Measurements from ENCODE around the gene DSTYK.

The DSTYK gene, protein sequence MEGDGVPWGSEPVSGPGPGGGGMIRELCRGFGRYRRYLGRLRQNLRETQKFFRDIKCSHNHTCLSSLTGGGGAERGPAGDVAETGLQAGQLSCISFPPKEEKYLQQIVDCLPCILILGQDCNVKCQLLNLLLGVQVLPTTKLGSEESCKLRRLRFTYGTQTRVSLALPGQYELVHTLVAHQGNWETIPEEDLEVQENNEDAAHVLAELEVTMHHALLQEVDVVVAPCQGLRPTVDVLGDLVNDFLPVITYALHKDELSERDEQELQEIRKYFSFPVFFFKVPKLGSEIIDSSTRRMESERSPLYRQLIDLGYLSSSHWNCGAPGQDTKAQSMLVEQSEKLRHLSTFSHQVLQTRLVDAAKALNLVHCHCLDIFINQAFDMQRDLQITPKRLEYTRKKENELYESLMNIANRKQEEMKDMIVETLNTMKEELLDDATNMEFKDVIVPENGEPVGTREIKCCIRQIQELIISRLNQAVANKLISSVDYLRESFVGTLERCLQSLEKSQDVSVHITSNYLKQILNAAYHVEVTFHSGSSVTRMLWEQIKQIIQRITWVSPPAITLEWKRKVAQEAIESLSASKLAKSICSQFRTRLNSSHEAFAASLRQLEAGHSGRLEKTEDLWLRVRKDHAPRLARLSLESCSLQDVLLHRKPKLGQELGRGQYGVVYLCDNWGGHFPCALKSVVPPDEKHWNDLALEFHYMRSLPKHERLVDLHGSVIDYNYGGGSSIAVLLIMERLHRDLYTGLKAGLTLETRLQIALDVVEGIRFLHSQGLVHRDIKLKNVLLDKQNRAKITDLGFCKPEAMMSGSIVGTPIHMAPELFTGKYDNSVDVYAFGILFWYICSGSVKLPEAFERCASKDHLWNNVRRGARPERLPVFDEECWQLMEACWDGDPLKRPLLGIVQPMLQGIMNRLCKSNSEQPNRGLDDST

DNA sequence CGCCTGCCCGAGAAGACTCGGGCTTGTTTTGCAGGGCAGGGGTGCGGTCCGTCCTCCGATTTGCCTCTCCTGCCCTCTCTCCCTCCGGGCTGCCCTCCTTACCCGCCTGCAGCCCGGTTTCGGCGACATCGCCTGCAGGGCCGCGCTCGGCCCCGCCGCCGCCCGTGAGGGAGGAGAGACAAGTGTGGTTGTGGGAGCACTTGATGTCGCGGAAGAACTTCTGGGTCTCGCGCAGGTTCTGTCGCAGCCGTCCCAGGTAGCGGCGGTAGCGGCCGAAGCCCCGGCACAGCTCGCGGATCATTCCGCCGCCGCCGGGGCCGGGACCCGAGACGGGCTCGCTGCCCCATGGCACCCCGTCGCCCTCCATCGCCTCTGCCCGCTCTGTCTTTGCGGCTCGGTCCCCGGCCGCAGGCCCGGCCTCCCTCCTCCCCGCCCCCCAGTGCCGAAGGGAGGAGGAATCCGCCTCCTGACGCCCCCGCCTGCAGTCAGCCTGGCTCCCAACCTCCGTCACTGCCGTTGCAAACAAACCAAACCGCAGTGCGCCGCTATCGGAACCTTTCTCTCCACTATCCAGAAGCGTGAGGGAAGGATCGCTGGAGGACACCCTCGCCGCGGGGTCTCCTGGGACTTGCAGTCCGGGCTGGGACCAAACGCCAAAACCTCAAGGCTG, at the start of gene DSTYK:
Gene DSTYK (minus strand): TSS at position 534 of the 670 bp plus-strand sequence. CDS start 167 bp downstream, at position 367.
- peak; percentile 56 for DNase-seq

DNA sequence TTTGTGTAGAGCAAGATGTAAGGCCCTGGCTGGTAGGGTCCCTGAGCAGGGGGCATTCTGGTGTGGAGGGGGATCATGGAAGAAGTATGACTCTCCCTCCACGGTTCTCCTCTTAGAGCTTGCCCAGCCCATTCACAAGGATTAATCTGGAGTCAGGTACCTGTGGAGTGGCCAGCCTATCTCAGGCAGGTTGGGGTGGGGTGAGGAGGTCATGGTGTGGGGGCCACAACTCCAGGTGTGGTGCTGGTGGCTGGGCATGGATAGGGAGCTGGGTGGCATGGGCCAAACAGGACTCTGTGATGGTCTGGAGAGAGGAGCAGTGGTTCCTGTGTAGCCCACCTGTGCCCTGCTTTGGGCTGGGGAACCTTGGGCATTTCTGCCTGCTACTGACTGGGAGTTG, 48.5 kb upstream of the DSTYK start:
- DNase-seq = no peak

DNA sequence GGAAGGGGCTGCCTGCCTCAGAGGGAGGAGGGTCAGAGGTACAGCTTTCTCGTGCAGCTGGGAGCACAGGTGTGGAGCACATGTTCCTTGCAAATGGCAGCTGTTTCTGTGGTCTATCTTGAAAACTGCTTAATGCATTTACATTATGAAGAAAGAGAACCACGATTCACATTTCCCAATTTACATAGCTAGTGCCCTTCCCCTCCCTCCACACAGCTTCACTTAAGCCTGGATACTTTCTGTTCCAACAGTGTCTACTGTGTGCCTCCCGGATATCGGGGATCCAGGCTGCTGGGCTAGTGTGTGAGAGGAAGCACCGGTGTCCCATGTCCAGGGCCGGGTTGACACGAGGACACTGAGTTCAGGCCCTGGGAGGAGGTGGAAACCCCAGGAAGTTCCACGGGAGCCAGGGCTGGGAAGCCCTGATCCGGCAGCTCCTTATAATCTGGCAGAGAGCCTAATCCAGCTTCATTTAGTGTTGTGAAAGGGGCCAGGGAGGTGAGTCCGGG, 47.9 kb upstream of the DSTYK start:
- no peak for DNase-seq

DNA sequence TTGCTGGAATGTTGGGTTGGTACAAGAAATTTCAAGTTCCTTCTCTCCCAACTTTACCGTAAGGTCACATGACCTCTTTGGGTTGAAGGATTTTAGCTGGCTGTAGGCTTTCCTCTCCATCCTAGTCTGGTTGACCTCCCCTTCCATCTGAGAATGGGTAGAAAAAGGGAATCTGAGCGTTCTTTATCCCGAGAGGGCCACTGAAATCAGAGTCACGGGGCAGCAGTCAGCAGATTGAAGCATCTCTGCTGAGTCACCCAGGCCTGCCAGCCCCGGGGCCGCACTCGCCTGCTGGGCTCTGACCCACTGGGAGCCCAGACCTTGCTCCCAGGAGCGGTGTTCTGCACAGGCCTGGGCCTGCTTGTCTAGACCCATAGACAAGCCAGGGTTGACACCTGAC, 47.2 kb upstream of the DSTYK start:
- no peak for DNase-seq

DNA sequence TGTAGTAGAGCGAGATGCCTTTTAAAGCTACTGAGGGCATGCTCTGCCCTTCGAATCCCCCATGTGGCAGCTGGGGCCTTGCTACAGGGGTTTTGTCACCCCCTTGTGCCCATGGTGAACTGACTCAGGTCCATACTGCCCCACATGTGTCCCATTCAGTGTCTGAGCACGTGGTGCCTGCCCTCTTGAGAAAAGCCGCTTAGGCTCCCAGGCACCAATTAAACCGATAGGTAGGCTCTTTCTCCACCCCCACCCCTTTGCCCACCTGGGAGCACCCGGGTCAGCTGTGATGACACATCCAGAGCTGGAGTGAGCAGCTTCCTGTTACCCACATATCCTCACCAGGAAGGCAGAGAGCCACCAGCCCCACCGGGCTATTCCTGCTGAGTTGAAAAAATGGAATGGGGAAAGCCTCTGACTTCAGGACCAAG, 46.8 kb upstream of the DSTYK start:
- DNase-seq = no peak

DNA sequence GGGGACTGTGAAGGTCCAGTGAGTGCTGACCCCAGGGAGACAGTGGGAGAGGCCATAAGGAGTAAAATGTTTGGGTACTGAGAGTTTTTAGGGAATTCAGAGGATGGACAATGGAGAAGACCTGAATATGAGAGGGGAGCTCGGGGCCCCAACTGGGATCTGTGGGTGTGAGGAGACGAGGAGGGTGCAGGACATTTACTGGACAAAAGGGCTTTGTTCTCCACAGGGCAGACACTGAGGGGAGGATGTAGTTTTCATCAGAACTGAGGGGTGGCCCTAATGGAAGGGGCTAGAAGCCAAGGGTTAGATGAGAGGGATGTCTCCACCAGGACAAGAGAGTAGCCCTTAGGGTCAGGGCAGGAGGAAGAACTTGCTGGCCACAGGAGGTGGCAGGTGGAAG, 46.2 kb upstream of the DSTYK start:
- DNase-seq = no peak

DNA sequence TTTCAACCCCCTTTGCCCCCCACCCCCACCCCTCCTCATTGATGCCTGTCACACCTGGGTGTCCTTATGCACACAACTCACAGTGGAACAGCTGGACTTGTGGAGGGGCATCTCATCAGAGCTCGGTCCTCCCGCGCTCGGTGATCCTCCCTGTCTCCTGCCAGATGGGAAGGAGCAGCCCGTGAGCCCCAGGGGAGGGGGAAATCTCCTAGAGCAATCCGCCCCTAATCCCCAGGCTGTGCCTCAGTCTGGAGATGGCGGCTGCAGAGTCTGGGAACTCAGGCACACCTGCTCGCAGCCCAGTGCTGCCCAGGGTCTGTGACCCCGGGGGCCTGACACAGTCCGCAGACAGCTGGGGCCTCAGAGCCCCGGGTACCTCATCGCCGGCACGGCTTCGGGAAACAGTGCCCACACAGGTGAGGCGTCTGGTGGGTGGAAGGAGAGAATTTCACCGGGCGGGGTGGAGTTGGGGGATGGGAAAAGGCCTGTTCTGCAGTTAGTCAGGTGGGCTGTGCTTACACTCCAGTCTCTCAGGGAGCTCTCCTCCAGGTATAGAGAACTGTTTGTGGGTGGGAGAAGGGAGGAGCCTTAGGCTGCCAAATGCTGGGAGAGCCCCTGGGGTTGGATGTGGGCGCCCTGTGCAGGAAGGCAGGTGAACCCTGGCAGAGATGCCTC, 45.6 kb upstream of the DSTYK start:
- DNase-seq = no peak

DNA sequence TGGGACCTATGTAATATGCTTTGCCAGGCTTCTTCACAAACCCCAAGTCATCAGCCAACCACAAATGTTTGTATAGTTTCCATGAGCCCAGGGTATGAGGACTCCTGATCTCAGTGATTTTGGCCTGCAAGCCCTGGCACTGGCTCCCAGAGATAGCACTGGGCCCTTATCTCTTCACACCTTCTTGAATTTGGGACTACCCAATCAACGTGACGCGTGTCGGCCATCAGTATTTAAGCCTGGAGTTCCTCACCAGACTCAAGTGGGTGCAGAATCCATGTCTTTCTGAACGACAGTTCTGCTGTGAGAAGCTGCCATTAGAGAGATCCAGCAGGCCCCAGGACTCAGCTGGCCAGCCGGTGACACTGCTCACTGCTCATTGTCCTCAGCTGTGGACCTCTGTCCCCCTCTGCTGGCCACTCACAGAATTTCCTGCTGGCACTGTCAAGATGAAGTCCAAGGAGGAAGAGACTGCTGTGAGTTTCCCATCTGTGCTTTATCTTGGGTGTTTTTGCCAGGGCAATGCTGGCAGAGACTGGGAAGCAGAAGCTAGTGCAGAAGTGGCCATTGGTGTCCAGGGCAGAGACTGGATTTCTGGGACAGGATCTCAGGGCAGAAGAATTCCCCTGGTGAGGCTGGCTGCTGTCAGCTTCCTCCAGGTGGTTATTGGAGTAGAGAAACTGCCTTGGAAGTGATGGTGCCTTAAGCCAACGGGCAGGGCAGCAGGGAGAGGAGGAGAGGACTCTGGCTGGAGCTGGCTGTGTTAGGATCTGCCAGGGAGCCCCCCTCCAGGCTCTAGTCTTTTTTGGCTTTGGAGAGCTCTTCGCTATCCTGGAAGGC, 44.7 kb upstream of the DSTYK start:
- no peak for DNase-seq

DNA sequence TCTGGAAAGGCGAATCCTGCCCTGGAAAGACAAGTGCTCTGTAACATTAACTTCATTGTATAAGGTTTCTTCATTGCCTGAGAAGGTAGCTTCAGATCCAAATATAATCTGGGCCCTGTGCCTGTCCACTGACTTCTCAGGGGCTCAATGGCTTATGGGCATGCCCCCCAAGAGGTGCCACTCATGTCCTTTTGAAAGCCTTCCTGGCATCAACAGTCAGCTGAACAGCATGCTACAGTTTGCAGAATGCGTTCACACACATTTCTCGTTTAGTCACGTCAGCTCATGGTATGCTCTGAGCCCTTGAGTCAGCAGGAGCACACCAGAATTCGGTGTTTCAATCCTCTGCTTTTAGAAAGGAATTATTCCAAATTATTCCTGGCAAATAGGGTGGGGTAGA, 40.1 kb upstream of the DSTYK start:
- no peak for DNase-seq

DNA sequence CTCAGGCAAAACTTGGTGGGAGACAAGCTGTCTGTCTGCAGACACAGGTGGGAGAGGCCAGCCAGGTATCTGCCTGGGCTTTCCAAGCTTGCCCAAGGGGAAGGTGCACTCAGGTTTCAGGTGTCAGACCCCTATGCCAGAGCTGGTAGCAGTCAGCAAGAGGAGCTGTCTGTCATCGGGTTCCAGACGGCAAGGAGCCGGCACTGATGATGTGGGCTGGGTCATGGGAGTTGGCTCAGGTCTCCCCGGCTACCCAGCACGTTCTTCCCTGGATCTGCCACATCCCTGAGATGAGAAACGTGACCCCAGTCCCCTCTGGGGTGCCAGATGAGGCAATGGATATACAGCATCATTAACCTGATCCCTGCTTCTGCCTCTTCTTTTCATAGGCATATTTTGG, 39.2 kb upstream of the DSTYK start:
- no peak for DNase-seq

DNA sequence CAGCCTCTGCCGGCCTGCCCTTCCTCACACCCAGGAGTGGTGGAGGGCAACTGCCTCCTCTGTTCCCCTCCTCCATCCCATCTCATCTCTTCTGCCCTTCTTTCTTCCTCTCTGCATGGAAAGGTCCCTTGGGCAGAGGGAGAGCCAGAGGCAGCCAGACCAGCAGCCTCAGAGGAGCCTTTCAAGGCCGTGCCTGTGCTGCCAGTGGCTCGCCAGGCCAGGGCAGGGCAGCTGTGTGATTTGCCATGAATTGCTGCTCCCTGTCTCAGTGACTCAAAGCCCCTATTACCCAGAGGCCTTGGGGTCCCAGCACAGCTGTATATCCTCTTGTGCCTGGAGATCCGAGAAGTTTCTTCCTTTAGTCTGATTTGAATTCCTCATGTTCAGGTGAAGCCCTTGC, 38.1 kb upstream of the DSTYK start:
- DNase-seq = no peak

DNA sequence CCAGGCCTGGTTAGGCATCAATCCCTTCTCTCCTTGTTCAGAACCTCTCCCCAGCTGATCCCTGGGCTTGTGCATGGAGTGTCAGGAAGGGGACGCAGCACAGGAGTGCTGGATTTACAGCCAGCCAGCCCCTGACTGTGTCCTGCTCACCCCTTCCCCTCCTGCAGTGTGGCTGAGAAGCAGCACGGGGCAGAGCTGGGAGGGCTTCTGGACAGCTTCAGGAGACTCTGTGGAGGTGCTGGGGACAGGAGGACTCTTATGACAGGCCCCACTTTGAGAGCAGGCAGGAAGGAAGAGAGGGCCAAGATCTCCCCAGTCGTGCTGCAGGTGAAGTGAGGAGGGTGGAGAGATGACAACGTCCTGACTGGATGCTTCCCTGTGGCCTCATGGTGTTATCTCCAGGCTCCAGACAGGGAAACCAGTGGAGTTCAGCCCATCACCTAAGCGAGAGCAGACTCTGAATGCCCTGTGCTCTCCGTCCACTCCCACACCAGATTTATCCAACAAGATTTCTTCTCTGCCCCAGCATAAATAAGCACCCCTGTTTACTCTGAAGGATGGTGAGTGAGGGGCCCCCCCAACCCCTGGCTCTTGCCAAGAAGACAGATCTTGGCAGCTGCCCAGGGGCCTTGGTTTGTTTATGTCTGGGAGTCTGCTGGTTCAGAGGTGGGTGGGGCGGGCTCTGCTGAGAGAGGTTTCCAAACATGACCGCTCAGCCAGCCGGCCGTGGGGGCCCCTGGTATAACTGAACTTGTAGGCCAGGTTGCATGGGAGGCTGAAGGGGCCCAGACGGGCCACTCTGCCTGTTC, 37.5 kb upstream of the DSTYK start:
- no peak for DNase-seq

DNA sequence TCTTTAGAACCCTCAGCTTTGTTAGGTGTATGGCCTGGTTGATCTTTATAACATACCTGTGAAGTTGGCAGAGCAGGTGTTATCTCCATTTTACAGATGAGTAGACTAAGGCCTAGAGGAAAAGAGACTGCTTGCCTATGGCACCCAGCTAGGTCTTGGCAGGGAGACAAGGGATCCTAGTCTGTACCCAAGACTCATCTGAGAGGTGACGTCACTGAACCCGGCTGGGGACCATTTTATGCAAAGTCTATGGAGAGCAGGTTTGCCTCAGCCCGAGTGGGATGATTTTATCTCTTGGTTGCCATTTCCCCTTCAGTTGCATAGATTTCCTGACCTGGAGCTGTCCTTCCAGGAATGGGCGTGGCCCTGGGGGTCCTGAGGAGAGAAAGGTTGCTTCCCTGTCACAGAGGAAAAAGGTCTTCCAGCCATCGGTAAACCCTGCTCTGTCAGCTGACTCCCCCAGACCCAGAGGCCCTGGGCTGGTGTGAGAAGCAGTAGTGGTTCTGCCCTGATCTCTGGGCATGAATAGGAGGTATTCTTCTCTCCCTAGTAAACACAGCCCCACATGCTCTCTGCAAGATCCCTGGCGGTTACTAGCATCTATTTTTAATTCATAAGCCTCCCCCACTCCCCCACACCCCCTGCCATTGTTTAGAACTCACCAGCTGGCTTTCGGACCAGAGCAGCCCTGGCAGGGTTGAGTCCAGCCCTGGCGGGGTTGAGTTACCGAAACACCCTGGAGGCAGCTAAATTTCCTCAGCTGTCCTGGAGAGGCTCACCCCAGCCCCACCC, 35.8 kb upstream of the DSTYK start:
- no peak for DNase-seq

DNA sequence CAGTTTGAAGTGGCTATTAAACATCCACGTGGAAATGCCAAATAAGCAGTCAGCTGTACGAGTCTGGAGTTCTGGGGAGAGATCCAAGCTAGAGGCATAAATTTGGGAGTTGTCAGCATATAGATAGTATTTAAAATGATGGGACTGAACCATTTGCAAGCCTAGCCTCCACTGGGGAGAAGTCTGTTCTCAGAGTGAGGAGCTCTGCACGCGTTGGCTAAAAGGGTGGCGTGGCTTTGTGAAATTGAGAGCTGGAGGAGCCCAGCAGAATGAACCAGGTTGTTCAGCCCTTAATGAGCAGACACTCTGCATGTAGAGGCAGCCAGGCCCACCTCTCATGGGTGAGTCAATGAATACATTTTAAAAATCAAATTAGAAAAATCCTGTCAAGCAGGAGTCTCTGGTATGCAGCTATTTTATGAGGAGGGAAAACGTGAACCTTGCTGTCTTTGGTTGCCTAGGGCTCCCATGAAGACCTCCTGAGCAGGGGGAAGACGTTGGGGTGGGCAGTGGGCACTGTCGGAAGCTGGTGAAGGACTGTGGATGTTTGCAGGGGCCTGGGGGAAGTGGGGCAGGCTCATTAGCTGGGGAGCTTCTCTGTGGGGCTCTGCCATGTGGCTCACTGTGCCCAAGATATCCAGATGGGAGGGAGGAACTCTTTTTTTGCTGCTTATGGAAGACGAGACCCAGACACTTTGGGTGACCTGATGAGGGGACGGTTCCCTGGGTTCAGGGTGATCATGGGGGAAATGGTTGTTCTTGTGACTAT, 35.0 kb upstream of the DSTYK start:
- DNase-seq = no peak

DNA sequence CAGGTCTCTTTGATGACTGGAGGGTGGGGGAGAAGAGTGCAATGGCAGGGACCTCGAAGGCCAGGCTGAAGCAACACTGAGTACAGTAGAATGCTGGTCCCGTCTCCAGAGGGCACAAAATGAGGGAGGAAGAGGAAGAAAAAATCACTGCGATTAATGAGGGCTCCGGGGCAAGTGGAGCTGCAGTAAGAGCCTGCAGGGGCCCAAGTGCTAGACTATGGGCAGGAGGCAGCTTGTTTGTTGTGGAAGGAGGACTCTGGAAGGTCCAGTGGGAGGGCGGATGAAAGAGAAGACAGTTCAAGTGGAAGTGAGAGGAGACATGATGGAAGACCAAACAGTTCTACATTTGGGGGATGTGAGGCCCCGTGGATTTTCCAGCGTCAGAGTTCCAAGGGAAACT, 33.6 kb upstream of the DSTYK start:
- no peak for DNase-seq

DNA sequence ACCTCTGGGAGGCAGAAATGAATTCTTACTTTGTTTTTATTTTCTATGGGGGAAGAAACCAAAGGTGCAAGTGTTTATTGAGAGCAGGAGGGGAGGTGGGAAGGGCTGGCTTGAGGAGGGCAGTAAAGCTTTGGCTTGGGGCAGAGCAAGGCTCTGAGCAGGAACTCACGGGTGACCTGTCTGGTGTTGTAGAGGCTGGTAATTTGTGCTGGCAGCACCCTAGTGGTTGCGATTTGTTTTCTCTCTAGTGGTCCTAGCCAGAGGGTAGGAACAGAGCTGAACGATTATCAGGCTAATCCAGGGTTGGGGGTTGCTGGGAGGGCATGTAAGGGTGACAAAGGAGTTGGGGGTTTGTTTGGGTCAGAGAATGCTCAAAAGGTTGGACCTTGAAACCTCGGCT, 32.9 kb upstream of the DSTYK start:
- DNase-seq = no peak

DNA sequence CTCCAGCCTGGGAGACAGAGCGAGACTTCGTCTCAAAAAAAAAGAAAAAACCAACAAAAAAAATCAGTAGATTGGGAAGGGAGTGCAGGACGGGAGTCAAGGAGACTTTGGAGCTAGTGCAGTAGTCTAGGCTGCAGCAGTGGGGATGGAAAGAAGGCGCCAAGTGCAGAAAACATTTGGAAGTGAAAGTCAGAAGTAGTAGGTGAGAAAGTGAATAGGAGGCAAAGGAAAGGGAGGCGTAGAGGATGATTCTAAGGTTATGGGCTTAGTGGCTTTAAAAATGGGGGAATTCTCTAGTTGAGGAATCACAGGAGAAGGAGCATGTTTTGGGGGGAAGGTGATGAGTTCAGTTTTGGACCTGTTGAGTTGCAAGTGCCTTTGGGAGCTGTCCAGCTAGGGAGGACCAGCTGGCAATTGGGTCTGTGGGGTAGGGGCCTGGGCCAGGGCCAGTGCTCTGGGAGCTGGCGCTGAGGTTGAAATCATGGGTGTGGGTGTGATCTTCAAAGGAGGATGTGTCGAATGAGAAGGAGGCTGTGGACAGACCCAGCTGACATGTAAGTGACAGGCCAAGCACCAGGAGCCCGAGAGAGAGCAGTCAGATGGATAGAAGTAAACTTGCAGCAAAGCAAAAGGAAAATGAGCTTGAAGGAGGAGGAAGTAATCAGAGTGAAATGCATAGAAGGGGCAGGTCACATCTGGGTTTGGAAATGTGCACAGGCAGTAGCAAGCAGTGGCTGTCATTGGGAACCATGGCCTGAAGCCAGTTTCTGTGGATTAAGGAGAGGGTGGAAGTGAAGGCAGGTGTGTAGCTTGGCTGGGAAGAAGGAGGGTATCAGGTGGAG, 32.1 kb upstream of the DSTYK start:
- DNase-seq = no peak
